Measurements from ENCODE around the gene POP4. TPM values are rescaled to one million over a fixed set of nuclear protein-coding genes. Genes with fewer than 3 reads are reported as not detected.

POP4 gene
- total and polyA plus RNA-seq, 7 donors: 33.5 to 103 (median 58.5) TPM

DNA sequence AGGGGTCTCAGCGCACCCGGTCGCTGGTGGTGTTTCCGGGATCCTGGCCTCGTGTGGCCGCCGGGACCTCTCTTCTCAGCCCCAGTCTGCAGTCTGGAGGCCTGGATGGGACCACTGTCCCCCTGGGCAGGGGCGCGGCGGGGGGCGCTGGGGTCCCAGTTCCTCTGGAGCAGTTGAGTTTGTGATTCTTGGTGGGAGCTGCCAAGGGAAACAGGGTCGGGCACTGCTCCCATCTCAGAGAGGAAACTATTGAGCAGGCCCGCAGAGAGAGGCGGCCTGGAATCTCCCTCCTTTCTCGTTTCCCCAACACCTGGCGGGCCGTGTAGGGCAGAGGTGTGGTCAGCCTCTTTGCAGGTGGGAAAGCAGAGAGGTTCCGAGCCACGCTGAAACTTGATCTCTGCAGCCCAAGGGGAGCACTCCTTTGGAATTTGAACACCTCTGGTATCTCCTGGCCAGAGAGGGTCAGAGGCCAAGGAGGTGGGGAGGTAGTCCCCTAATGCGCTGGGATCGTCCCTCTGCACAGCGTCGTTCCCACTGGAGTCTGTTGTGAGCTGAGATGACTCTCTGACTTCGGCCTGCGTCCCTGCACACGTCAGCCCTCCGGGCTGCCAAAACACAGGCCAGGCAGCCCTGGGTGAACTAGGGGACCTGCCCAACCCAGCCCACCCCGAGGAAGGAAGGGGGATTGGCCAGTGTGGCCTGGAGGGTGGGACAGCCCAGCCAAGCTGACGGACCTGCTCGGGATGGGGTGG, 59.9 kb downstream of the POP4 start:
- WGBS, 2 donors: 4 to 11% methylated on average over 30 of the region's 30 CpGs
- Histone ChIP-seq H3K4me1 (peaks cover 0 to 83% (median 77%) of the 10 kb centered on the region in 4 donors), H3K27ac (peak overlapping the region; percentile 84 to 93 (median 92)), H3K27me3 (no peaks in the 10 kb centered on the region), H3K36me3 (peaks cover 0 to 3% (median 0%) of the 10 kb centered on the region in 4 donors), H3K9me3 (no peaks in the 10 kb centered on the region), H3K4me3 (peak overlapping the region; percentile 76 to 93 (median 85))
- intact Hi-C loops (cut with DNase I): loop anchor here (1.0 to 5.0 kb wide), 5 partner anchors 29 to 276 kb away; partner anchors contain the start of genes C19orf12, CCNE1, POP4 and URI1
- peak; percentile 88 for DNase-seq
- TF ChIP-seq, protein P1, sequence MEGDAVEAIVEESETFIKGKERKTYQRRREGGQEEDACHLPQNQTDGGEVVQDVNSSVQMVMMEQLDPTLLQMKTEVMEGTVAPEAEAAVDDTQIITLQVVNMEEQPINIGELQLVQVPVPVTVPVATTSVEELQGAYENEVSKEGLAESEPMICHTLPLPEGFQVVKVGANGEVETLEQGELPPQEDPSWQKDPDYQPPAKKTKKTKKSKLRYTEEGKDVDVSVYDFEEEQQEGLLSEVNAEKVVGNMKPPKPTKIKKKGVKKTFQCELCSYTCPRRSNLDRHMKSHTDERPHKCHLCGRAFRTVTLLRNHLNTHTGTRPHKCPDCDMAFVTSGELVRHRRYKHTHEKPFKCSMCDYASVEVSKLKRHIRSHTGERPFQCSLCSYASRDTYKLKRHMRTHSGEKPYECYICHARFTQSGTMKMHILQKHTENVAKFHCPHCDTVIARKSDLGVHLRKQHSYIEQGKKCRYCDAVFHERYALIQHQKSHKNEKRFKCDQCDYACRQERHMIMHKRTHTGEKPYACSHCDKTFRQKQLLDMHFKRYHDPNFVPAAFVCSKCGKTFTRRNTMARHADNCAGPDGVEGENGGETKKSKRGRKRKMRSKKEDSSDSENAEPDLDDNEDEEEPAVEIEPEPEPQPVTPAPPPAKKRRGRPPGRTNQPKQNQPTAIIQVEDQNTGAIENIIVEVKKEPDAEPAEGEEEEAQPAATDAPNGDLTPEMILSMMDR (IDR thresholded peaks at IDR 0.05): no peak
- no peak for TF ChIP-seq EP300 (IDR thresholded peaks at IDR 0.05)
- peak; percentile 59 to 90 (median 74) for TF ChIP-seq POLR2AphosphoS5 (IDR thresholded peaks at IDR 0.05)
- peak; percentile 27 to 44 for TF ChIP-seq POLR2A (IDR thresholded peaks at IDR 0.05)

Other genes with a start within 250 kb of the POP4 start
- gene VSTM2B, start 80.3 kb upstream of the POP4 start, total RNA-seq: under 1 TPM in 1 of 4 donors, not detected in 3; 0.41 TPM
- gene VSTM2B, start 80.3 kb upstream of the POP4 start, polyA plus RNA-seq: not detected
- gene PLEKHF1, start 59.2 kb downstream of the POP4 start, total RNA-seq: 10 to 100 TPM; 19.4 to 34.6 (median 22.6) TPM
- 10 to 100 TPM in 1 of 3 donors, 1 to 10 TPM in 2; 1.2 to 13.0 (median 6.0) TPM for gene PLEKHF1, start 59.2 kb downstream of the POP4 start, polyA plus RNA-seq
- 10 to 100 TPM; 32.1 to 36.0 (median 34.2) TPM for gene C19orf12, start 109.0 kb downstream of the POP4 start, total RNA-seq
- gene C19orf12, start 109.0 kb downstream of the POP4 start, polyA plus RNA-seq: 10 to 100 TPM; 13.2 to 19.1 (median 16.0) TPM
- 10 to 100 TPM in 1 of 4 donors, 1 to 10 TPM in 3; 2.3 to 13.8 (median 3.6) TPM for gene CCNE1, start 205.7 kb downstream of the POP4 start, total RNA-seq
- 1 to 10 TPM; 2.4 to 7.9 (median 4.4) TPM for gene CCNE1, start 205.7 kb downstream of the POP4 start, polyA plus RNA-seq